ENCODE data around the gene ZNF674. TPM values are rescaled to one million over a fixed set of nuclear protein-coding genes. Genes with fewer than 3 reads are reported as not detected.
A peak's percentile ranks its signal among the peaks of the same experiment; 100 is the strongest.

Gene ZNF674
- total and polyA plus RNA-seq, 2 experiments from 2014 or later, result 1.3 to 1.8 TPM

GRCh38 chrX:46584736-46585135 is 39.5 kb upstream of the ZNF674 start:
- no peak for DNase-seq (ENCODE audit: low read depth in 1 of 2, low spot score in 1 of 2)
- H3K9me3 ChIP-seq (ENCODE audit: low read depth), result no peaks in the 10 kb centered on the region
- TF ChIP-seq CTCF (IDR thresholded peaks at IDR 0.05; ENCODE audit: low read depth, low read length), result no peak
- no peak overlapping the region for H3K27ac ChIP-seq
- no peak overlapping the region for H3K4me3 ChIP-seq
- H3K4me1 ChIP-seq (ENCODE audit: low read depth), result no peaks in the 10 kb centered on the region
- H3K36me3 ChIP-seq, result no peaks in the 10 kb centered on the region
- no peaks in the 10 kb centered on the region for H3K27me3 ChIP-seq

DNA sequence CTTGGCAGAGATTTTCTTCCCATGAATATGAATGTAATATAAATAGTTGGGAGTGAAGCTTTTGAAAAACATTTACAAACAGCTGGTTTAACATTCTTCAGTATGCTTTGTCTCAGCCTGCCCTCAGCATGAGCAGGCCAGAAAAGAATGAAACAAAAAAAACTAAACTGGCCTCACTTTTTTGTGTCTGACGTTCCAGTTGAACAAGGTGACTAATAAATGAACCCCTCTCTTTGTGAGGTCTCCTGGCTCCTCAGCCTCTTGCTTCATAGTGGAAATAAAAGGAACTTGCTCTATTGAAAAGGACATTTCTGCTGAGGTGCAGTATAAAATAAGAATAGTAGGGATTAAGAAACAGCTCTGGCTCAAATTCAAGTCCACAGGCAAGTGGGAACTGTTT is 37.7 kb upstream of the ZNF674 start:
- no peaks in the 10 kb centered on the region for H3K4me1 ChIP-seq (ENCODE audit: low read depth)
- H3K36me3 ChIP-seq, result no peaks in the 10 kb centered on the region
- TF ChIP-seq CTCF (IDR thresholded peaks at IDR 0.05; ENCODE audit: low read depth, low read length), result no peak
- no peaks in the 10 kb centered on the region for H3K27me3 ChIP-seq
- peak in 1 of 2 donors; percentile 81 for DNase-seq (ENCODE audit: low read depth in 1 of 2, low spot score in 1 of 2)
- no peak overlapping the region for H3K27ac ChIP-seq
- no peaks in the 10 kb centered on the region for H3K9me3 ChIP-seq (ENCODE audit: low read depth)
- no peak overlapping the region for H3K4me3 ChIP-seq

- H3K27ac ChIP-seq, result no peak overlapping the region
- no peak for TF ChIP-seq CTCF (IDR thresholded peaks at IDR 0.05; ENCODE audit: low read depth, low read length)
- H3K4me3 ChIP-seq, result no peak overlapping the region
- no peaks in the 10 kb centered on the region for H3K36me3 ChIP-seq
- no peaks in the 10 kb centered on the region for H3K27me3 ChIP-seq
- H3K4me1 ChIP-seq (ENCODE audit: low read depth), result no peaks in the 10 kb centered on the region
- H3K9me3 ChIP-seq (ENCODE audit: low read depth), result no peaks in the 10 kb centered on the region
- peak in 1 of 2 donors; percentile 49 for DNase-seq (ENCODE audit: low read depth in 1 of 2, low spot score in 1 of 2)
Measured at GRCh38 chrX:46582325-46582724, 37.1 kb upstream of the ZNF674 start.

GRCh38 chrX:46580613-46581012 is 35.4 kb upstream of the ZNF674 start:
- no peaks in the 10 kb centered on the region for H3K4me1 ChIP-seq (ENCODE audit: low read depth)
- no peaks in the 10 kb centered on the region for H3K27me3 ChIP-seq
- no peaks in the 10 kb centered on the region for H3K36me3 ChIP-seq
- H3K9me3 ChIP-seq (ENCODE audit: low read depth), result no peaks in the 10 kb centered on the region
- DNase-seq (ENCODE audit: low read depth in 1 of 2, low spot score in 1 of 2), result no peak
- TF ChIP-seq CTCF (IDR thresholded peaks at IDR 0.05; ENCODE audit: low read depth, low read length), result no peak
- H3K4me3 ChIP-seq, result no peak overlapping the region
- no peak overlapping the region for H3K27ac ChIP-seq

GRCh38 chrX:46579250-46579649 is 34.0 kb upstream of the ZNF674 start:
- no peak for TF ChIP-seq CTCF (IDR thresholded peaks at IDR 0.05; ENCODE audit: low read depth, low read length)
- DNase-seq (ENCODE audit: low read depth in 1 of 2, low spot score in 1 of 2), result no peak
- no peak overlapping the region for H3K27ac ChIP-seq
- peaks cover 9% of the 10 kb centered on the region for H3K27me3 ChIP-seq
- no peaks in the 10 kb centered on the region for H3K36me3 ChIP-seq
- no peaks in the 10 kb centered on the region for H3K9me3 ChIP-seq (ENCODE audit: low read depth)
- no peak overlapping the region for H3K4me3 ChIP-seq
- no peaks in the 10 kb centered on the region for H3K4me1 ChIP-seq (ENCODE audit: low read depth)
